HT1080 (cell line): ENCODE data around the gene ASCC3. TPM values are rescaled to one million over a fixed set of nuclear protein-coding genes. Genes with fewer than 3 reads are reported as not detected.

ENCODE experiments used
- DNase-seq: peaks from one replicate; pipeline ENCODE4 v3.0.0-alpha.2; 2015; ENCODE audit warnings: low read depth
- total RNA-seq: library from RNA; depleted of rRNA; stranded (reverse); fragments of >200 nt; shearing (Covaris generic); gene quantifications from 2 replicates; pipeline ENCODE4 v1.2.3, GENCODE V29; 2014

The ASCC3 gene
- total RNA-seq, 1 experiment from 2014 or later = 57.6 TPM

GRCh38 chr6:100730001-100730980, 150.8 kb downstream of the ASCC3 start:
- no peak for DNase-seq

GRCh38 chr6:100726666-100727065, 154.5 kb downstream of the ASCC3 start:
- no peak for DNase-seq

DNA sequence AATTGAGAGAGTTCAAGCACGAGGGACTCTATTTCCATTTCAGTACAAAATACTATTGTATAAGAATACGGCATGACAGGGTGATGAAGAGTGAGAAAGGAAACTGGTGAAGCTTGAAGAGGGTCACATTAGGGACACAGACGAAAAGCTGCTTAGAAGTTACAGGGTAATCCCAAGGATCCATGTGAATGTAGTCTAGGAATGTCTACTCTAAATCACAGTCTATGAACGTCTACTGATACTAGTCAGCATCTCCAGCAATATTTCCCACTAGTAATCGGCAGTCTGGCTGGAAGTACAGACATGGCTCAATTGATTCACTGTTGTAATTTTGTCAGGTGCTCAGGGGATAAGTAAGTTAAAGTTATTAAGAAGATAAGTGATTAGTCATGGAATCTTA, 156.4 kb downstream of the ASCC3 start:
- no peak for DNase-seq

GRCh38 chr6:100724222-100724621, 156.9 kb downstream of the ASCC3 start:
- DNase-seq = no peak

DNA sequence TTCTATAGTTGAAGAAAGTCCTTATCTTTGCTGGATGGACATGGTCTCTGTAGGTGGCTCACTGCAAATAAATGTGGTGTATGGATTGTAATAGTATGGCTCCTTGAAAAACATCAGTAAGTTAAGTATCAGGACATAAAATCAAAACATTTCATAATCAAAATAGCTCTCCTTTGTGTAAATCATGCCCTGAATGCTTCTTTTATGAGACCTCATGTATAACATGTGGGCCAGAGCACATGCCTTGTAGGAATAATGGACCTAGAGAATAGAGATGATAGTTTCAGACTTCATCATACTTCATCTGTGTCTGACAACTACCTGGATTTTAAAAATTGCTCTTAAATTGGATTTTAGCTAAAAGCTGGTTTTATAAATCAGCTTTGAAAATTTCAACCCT, 159.9 kb downstream of the ASCC3 start:
- DNase-seq = no peak

DNA sequence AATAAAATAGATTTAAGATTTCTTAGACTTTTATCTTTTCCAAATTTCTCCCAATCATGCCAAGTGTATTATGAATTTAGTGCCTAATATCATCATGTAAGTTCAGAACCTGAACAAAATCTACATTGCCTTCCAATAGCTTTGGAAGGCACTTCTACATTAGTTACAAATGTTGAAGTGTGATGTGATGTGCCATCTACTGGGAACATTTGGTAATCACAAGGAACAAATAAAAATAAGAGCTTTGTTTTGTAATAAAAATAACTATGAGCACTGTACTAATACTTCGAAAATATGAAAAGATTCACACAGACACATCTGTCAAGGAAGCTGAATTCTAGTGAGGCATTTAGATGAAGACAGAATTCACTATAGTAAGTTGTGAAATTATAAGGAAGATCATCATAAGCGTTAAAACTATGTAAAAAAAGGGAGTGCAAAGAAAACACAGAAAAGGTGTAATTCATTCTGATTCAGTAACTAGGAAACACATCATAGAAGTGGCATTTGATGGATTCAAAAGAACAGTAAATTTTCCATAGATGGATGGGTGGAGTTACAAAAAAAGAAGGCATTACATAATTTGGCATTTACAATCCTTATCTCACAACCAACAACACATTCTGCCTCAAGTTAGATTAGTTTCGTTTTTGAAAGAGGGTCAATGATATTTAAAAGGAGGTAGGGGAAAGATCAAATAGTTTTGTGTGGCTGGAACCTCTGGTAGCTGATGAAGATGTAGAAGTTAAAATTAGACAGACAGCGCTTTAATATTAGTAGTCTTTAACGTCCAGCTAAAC, 161.0 kb downstream of the ASCC3 start:
- DNase-seq = no peak

GRCh38 chr6:100712997-100713396, 168.1 kb downstream of the ASCC3 start:
- DNase-seq = no peak

DNA sequence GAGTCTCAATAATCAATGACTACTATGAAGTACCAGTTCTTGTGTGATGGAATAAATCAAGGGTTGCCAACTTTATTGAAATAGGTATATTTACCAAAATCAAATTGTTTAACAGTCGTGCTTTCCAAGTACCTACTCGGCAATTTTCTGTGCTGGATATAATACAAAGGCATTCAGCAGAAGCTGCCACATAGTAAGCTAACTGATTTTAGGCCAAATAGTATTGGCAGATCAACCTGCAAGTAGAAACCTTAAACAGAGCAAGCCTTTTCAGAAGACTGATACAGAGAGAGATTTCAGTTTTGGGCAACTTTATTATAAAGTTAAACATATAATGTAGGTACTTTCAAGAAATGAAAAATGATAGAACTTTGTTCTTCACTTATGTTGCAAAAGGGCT, 174.6 kb downstream of the ASCC3 start:
- no peak for DNase-seq

GRCh38 chr6:100704961-100705360, 176.2 kb downstream of the ASCC3 start:
- DNase-seq = no peak

GRCh38 chr6:100701728-100702127, 179.4 kb downstream of the ASCC3 start:
- no peak for DNase-seq

DNA sequence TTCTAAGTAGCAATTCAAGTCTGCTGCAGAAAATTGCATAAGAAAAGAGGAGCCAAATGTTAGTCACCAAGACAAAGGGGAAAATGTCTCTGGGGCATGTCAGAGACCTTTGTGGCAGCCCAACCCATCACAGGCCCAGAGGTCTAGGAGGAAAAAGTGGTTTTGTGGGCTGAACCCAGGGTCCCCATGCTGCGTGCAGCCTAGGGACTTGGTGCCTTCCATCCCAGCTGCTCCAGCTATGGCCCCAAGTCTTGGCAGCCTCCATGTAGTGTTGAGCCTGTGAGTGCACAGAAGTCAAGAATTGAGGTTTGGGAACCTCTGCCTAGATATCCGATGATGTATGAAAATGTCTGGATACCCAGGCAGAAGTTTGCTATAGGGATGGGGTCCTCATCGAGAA, 181.1 kb downstream of the ASCC3 start:
- DNase-seq = no peak

DNA sequence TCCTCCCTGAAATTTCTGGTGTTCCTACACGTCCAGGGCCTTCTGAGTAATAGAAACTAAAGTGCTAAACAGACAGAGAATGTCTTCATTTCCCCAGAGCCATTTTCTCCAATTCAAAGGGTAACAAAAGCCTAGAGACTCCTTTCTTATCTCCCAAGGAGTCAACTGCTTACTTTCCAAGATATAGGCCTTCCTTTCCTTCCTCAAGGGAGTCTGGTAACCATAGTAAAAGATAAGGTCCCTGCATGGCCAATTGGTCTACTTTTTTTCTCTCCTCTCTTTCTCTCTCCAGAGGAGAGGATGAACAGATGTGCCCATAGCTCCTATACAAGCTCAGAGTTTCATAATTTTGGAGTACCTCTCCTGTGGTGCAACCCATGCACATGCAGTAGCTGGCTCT, 185.7 kb downstream of the ASCC3 start:
- no peak for DNase-seq

DNA sequence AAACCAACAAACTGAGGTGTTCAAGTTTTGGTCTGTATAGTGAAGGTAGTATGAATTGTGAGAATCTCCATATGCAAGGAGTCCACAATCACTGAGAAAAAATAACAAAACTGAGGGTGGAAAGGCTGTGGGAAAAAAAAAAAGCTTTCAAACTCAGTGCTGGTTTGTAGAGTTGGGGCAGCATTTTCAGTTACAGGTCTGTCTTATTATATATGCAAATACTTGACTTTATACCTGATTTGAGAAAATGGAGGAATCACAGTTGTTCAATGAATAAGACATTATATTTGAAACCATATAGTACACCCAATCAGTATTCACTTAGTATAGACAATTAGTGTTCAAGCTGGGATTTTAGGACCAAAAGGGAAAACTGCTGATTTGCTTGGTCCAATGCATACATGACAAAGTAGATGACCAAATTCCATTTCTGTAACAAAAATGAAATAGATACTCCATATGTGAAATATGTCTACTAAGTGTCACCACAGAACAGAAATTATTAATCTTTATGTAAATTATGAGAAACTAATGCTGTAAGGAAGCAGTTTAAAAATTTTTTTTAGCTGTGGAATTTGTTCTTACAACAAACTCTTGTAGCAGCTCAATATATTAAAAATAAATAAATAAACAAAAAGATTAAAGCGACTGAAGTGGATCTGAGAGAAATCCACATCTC, 187.7 kb downstream of the ASCC3 start:
- DNase-seq = no peak

- DNase-seq = no peak
Observed at GRCh38 chr6:100691972-100692371, 189.2 kb downstream of the ASCC3 start.

DNA sequence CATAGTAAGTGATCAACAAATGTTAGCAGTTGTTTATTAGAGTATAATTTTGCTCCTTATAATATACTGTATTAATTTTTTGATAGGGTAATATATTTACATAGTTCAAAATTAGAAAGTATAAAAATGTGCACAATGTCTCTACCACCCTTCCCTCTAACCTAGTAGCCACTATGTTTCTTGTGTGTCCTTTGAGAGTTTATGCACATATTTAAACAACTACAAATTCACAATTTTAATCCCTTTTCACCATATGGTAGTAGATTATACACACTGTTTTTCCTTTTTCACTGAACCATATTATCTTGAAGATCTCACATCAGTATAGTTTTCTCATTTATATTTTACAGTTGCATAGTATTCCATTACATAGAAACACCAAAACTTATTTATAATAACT, 194.9 kb downstream of the ASCC3 start:
- no peak for DNase-seq

DNA sequence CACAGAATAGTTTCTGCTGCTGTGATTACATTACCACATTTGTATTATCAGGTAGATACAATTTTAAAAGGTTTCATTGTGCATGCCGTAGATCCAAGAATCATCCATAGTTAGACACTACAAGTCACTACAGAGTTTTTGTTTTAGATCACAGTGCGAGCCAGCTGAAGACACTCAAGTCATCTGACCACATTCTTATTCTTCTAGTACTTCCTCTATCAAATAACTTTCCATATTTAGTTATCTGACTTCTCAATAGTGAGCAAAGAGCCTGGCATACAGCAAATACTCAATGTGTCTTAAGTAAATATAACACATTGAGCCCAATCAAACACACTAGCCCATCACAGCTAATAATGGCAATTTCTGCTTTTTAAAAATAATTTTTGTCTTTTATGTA, 195.4 kb downstream of the ASCC3 start:
- no peak for DNase-seq

- no peak for DNase-seq
Observed at GRCh38 chr6:100680163-100680562, 201.0 kb downstream of the ASCC3 start.

- DNase-seq = no peak
Observed at GRCh38 chr6:100678027-100678426, 203.1 kb downstream of the ASCC3 start.

- DNase-seq = no peak
Observed at GRCh38 chr6:100677240-100677639, 203.9 kb downstream of the ASCC3 start.

DNA sequence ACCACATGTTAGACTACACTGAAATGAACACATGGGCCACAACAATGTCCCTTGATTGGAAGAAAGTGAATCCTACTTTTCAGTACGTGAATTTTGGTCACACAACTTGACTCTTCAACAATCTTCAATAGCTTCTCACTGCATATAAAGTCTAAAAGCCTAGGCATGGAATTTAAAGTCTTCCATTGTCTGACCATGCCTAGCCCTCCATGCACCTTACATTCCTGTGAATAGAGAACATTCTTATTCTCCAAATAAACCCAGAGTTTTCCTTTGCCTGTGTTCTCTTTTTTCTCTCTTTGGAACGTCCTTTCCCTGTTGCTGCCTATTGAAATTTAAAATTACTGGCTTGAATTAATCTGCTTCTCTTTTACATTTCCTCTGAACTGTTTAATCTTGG, 207.5 kb downstream of the ASCC3 start:
- no peak for DNase-seq

GRCh38 chr6:100671740-100672139, 209.4 kb downstream of the ASCC3 start:
- no peak for DNase-seq

GRCh38 chr6:100670056-100670455, 211.1 kb downstream of the ASCC3 start:
- no peak for DNase-seq
